NCI-H1105 (cell line): ENCODE data around the gene NAIF1.
"Not testable (repeated sequence)": the region's sequence is repeated elsewhere in the genome, so short reads cannot be mapped to it uniquely, and the experiment has no call there.

Experiments used
- DNase-seq: peaks from one replicate; lab custom pipeline; 2025; lab: John Stamatoyannopoulos, UW

The NAIF1 gene

DNA sequence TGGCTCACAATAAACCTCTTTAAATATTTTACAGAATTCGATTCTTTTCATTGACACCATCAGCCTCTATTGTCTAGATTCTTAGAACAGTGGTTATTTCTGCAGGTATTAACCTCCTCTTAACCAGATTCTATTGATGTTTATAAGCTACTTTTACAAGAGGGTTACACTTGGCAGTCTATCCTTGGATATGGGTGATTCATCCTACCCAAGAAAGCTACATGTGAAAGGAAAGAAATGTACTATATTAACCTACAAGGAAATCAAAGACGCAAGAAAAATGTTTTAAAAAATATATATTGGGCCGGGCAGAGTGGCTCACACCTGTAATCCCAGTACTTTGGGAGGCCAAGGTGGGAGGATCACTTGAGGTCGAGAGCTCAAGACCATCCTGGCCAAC lies 17.6 kb upstream of the NAIF1 start:
- no peak for DNase-seq

DNA sequence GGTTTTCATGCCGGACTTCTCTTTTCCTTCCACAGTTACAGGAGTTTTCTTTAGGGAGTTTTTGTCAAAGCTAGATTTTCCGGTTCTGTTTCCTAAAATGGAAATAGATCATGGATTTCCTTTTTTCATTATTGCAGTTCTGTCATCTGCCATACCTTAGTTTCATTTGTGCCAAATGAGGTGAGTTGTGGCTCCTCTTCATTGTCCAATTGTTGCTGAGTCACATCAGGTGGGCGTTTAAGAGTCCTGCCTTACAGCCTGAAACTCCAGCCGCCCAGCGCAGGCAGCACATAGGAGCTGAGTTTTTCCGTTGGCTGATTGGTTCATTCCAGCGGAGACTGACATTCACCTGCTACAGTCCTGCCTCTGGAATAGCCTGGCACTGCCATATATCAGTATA lies 15.0 kb upstream of the NAIF1 start:
- no peak for DNase-seq

DNA sequence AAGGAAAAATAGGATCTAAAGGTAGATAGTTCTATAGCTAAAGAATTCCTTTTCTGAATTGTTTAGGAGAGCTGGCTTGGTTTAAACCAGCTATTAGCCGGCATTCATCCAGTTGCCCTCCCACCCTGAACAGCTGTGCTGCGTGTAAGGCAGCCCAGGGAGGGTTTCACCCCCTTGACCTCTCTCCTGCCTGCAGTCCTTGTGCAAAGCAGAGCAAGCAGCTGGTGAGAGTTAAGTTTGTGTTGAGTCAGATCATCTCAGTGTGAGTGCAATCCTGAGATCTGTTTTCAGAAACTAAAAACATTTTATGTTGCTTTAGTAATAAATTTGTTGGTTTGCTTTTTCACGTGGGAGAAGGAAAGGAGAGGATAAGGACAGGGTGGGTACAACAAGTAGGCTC lies 13.9 kb upstream of the NAIF1 start:
- DNase-seq = no peak

DNA sequence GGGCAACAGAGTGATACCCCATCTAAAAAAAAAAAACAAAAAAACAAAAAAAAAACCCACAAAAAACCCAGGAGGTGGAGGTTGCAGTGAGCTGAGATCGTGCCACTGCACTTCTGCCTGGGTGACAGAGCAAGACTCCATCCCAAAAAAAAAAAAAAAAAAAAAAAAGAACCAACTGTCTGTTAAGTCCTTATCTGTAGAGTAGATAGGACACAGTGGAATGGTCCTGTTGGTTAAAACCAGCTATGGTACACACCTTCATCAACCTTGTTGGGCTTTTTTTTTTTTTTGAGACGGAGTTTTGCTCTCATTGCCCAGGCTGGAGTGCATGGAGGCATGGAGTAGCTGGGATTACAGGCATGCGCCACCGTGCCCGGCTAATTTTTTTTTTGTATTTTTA lies 13.1 kb upstream of the NAIF1 start:
- DNase-seq = no peak

DNA sequence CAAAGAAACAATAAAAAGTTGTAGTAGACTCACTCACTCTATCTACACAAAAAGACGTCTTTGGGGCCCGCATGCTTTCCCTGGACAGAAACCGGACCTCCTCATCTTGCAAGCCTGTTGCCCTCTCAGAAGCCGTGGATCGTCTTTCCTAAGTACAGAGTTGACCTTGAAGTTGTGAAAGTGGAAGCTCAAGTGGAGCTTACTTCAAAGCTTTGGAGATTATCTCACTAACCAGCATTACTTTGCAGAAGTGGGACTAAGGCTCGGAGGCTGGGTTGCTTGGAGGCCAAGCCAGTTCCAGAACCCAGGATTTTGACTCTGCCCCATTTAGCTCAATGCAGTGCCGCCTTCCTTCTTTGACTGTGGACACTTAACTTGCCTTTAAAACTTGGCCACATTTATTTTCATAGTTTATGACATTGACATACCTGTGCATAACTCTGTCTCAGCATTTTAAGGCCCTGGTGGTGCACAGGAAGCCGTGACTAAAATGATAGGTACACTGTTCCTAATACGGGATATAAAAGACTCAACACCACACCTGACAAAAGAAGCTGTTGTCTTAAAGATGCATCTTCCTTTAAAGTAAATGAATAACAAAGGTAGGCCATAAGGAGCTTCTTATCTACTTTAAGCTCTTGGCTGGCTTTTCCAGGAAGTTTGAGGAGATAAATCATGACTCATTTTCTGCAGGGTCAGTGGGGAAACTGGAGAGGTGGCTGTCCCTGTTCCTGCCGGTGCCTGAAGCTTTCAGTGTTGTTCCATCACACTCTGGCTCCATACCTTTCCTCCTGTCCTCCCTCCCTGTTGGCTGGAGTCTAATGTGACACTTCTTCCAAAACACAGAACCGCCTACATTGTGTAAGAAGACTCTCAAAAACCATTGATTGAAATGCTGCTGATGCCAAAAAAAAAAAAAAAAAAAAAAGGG lies 11.6 kb upstream of the NAIF1 start:
- no peak for DNase-seq

DNA sequence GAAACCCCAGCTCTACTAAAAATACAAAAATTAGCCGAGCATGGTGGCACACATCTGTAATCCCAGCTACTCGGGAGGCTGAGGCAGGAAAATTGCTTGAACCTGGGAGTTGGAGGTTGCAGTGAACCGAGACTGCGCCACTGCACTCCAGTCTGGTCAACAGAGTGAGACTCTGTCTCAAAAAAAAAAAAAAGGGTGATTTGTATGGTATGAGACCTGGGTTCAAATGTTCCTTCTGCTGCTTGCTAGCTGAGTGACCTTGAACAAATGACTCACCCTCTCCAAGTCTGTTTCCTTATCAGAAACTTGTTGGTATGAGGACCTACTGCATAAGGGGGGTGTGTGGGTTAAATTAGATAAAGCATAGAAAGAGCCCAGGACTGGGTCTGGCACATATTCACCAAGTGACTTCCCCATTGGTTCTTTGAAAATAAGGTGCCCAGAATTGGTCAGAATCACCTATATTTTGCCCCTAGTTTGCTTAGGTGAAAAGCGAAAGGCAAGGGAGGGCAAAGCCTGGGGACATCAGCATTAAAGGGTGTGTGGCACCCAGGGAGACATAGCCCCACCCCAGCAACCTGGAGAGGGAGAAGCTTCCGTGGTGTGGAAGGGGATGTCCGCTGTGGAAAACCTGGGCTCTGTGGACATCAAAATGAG lies 10.9 kb upstream of the NAIF1 start:
- DNase-seq = no peak

DNA sequence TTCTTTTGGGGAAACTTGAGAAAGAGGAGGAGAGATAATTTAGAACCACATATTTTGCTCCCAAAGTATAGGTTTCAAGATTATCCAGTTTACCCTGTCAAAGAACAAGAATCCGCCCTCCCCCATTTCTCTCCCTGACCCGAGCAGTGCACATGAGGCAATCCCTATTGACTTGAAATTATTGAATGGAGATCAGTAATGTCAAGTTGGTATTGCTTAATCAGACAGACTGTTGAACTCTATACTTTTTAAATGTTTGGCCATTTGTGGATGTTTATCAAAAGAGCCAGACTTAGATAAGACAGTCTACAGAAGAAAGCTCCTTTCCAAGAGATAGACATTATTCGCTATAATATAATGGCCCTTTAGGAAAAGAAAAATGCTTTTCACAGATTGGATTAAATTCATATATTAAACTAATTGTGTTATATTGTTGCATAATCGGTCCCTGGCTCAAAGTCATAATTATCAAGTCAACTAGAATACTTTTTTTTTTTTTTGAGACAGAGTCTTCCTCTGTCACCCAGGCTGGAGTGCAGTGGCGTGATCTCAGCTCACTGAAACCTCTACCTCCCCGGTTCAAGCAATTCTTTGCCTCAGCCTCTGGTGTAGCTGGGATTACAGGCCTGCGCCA lies 6.2 kb upstream of the NAIF1 start:
- no peak for DNase-seq

DNA sequence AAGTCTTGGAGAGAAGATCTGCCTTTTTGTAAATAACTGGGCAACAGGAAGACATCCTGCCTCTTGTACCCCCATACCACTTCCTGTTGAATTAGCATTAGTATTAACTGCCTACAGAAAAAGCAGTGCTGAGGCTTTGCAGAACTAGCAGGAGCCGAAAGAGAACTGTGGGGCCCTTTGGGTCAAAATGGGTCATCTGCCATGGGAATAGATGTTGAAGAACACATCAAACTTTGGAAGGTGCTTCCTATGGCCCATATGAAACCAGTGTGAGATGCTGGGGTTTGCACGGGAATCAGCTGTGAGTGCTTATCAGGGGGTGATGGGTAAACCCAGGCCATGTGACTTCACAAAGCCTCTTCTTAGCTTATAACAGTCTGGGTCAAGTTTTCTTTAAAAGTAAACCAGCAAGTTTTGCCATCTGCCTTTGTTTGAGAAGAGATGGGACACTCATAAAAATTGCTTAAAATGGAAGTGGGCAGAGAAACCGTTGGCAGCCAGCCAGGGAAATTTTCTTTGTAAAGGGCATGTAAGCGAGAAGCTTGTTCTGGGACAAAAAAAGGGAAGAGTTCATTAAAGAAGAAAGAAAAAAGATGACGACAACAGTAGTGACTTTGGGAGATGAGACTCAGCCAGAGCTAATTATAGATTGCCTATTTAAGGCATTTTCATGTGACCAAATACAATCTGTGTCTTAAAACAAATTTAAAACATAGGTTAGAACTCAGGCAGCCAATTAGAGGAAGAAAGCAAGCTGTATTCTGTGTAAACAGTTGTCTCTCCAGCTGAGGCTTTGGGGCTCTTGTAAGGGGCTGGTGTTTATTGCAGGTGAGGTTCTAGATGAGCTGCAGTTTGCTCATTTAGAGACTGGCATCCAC lies 5.3 kb upstream of the NAIF1 start:
- peak; percentile 42 for DNase-seq

DNA sequence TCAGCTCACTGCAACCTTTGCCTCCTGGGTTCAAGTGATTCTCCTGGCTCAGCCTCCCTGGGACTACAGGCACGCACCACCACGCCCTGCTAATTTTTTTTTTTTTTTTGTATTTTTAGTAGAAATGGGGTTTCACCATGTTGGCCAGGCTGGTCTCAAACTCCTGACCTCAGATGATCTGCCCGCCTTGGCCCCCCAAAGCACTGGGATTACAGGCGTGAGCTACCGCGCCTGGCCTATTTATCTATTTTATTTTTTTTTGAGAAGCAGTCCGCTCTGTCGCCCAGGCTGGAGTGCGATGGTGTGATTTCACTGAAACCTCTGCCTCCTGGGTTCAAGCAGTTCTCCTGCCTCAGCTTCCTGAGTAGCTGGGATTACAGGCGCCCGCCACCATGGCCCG lies 4.4 kb upstream of the NAIF1 start:
- DNase-seq = not testable (repeated sequence)

DNA sequence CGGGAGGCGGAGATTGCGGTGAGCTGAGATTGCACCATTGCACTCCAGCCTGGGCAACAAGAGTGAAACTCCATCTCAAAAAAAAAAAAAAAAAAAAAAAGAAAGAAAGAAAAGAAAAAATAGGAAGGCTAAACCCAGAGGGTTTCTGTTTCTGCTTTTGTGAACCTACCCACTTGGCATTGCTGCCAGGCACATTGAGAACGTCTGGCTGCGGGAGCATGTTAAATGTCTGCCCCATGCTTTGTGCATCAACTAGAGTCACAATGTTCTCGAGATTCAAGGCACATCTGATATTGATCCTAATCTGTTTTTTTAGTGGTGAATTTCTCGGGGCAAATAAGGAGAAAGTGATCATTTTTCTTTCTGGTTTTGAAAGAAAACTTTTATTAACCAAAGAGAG lies 3.8 kb upstream of the NAIF1 start:
- DNase-seq = no peak

DNA sequence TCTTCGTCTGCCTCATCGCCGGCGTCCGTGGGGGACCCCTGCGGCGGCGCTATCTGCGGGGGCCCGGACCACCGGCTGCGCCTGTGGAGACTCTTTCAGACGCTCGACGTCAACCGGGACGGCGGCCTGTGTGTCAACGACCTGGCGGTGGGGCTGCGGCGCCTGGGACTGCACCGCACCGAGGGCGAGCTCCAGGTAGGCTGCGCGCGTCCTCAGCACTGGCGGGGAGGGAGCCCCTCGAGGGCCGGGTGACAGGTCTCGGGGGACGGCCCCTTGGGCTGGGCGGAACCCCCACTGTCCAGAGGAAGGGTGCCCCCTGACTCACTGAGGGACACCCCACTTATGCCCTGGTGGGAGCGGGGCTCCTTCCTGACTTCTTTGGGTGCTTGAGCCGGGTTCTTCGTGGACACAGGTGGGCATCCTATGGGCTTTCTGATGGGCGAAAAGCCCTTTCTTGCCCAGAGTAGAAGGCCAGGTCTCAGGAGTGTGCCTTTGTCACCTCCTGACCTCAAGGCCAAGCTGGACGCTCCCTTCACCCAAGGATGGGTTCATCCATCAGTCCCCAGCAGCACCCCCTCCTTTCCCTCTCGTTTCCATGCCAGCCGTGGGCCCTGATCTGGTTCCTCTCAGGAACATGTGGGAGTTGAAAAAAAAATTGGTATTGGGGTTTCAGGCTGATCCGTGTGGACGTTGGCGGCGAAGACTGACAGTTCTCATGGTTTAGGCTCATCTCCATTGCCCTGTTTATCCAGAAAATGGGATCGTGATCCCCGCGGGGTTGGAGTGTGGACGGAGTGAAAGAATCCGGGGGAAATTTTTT lies 1.5 kb upstream of the NAIF1 start:
- DNase-seq = no peak

DNA sequence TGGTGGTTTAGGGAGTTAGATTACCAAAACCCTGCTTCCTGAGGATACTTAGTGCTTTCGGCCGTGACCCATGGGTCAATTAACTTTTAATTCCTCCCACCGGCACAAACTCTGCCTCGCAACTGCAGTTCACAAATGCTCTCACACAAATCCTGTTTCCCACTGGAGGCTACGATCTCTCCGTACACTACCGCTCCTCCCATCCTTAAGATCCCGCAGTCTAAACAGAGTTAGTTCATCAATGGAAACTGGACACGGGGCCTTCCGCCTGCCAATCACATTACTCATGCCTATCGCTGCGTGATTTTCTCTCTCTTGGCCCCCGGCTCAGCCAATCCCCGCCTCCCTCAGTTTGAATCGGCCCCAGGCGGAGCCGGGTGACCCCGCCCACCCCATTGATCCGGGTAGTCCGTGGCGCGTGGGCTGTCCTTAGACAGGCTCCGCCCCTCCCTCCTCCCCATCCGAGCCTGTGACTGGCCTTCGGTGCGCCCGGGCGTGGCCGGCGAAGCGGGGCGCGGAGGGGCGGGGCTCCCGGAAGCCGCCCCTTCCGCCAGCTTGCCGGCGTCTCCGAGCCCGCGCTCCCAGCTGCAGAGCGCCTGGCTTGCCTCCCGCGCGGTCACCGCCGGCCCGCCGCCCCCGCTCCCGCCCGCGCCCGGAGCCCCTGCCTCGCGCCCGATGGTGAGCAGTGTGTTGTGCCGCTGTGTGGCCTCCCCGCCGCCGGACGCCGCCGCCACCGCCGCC lies 695 bp upstream of the NAIF1 start, which contains the start of gene SLC25A25:
TSS of gene SLC25A25 (plus strand) at position 588 of the 741 bp plus-strand sequence. CDS start at position 676, 88 bp downstream.
- peak; percentile 98 for DNase-seq

DNA sequence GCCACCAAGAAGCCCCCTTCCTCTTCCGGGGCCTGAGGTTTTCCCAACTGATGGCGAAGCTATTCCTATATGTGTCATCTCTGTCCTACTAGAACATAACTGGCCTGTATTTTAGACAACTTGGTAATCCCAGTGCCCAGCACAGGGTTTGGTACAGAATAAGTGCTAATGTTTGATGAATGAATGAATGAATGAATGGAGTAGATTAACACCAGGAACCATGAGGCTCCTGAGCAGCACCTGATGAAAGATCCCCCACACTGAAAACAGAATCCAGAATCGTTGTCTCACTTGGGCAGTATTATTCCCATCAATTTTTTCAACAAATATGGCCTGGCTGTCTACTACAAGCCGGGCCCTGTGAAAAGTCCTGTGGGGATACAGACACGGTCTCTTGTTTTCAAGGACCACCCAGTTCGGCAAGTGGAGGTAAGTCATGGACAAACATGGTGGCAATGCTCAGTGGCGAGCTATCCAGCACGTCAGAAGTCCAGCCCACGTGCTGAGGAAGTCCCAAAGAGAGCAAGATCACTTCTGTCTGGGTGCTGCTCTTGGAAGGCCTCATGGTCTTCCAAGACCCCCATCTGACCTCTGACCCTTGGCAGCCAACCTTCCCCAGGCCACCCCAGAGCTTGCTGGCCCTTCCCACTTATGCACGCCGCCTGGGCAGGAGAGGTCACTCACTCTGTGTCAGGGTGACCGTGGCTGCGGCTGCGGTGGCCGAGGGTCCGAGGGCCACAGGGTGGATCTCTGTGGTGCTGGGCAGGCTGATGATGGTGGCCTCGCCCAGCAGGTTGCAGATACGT lies 1.0 kb downstream of the NAIF1 start:
- no peak for DNase-seq

DNA sequence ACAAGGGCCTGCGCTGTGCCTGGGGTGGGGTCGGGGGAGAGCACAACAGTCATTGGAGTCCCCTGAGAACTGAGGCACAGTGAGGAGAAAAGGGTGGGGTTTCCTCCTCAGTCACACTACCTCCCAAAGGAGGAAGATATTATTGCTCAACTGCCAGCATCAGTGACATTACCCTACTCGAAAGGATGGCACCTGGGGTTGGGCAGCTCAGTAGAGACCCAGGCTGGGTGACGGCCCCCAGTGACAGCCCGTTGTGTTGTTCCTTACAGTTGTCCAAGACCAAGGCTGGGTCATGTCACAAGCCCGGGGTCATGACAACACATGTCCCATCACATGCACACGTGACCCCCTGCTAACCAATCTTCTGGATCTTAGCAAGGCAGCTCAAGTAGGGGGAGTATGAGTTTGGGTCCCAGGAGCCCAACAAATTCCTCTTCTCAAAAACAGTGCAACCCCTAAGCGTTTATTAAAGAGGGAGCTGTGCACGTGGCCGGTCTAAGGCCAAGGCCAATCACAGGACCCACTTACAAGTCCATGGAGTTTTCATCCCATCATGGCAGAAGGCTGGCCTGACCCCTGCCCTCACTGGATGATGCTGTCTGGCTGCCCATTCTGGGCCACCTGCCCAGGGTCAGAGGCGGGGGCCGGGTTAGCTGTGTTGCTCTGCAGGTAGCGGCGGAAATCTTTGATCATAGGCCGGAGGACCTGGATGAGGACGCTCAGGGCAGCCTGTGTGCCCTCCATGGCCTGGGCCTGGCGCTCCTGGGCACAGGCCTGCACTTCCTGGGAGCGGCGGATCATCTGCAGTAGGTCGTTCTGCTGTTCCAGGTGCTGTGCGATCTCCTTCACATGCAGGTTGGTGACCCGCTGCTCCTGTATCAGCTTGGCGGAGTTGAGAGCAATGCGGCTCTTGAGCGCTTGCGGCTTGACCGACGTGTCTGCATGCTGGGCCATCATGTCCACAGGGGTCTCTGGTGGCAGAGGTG lies 4.0 kb downstream of the NAIF1 start:
- DNase-seq = no peak

DNA sequence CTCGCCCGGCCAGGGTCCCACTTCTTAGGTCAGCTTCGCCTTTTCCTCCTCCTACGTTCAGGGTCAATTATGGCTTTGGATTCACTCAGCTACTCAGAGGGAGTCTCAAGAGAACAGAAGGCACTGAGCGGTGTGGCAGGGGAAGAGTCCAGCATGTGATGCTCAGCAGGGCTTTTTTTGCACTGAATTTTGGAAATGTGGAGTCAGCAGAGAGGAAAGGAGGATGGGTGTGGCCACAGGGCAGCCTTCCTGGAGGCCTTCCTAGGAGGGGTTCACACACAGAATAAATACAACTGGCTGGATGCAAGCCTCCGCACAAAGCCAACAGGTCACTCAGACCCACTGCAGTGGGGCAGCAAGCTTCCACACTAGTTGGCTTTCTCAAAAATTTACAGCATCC lies 4.8 kb downstream of the NAIF1 start:
- no peak for DNase-seq

DNA sequence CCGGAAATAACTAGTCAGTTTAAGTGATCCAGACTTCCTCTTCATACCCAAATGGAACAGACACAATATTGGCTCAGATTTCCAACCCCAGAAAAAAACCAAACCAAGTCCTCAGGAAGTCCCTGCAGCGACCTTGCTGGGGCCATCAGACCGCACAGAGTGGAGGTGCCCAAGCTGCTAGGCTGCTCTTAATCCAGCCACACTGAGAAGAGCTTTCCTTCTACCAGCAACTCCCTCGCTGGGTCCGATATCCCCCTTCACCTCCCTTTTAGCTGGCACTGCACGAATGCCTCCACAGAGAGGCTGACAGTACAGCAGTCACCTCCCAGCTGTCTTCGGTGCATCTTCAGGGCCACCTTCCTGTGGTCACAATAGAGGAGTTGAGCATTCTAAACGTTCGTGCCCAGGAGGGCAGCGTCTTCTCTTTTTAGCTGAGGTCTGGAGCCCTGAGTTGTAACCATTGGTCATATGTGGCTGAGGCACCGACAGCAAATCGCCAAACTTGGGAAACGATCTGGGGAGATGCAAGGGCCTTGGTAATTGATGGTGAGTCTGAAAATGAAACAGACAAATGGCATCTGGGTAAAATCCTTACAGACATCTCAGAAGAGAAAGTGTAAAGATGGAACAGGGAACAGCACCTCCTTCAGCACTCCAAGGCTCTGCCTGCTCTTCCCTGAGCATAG lies 5.7 kb downstream of the NAIF1 start:
- no peak for DNase-seq

DNA sequence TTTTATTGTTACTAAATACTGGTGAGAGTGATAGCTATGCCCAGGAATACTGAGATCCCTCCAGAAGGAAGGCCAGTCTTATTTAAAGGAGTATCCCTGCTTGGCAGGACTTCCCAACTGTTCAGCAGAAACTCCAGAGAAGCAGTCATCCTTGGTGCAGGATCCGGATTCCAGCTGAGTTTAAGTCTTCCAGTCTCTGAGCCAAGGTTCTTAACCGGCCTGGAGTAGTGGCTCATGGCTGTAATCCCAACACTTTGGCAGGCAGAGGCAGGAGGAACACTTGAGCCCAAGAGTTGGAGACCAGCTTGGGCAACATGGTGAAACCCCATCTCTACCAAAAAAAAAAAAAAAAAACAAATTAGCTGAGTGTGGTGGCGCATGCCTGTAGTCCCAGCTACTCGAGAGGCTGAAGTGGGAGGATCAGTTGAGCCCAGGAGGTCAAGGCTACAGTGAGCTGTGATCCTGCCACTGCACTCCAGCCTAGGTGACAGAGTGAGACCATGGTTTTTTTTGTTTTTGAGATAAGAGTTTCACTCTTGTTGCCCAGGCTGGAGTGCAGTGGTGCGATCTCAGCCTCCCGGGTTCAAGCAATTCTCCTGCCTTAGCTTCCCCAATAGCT lies 7.6 kb downstream of the NAIF1 start:
- no peak for DNase-seq
